GM12875 (cell line): Measurements from ENCODE around the gene FOXP1.

Experiments used
- H3K4me3 ChIP-seq: one replicate; pipeline ENCODE4 v1.5.1; 2011; ENCODE audit warnings: low read depth, low read length, control low read depth
- TF ChIP-seq, protein P1 (sequence below): IDR thresholded peaks from 2 replicates; pipeline ENCODE4 v1.5.1; 2011; ENCODE audit warnings: low read depth, mild to moderate bottlenecking, control low read depth, inconsistent platforms, low read length, moderate library complexity, borderline replicate concordance; ENCODE audit not compliant: insufficient read depth

FOXP1 gene

GRCh38 chr3:71618538-71618937 lies 35.0 kb upstream of the FOXP1 start:
- H3K4me3 ChIP-seq: no peak overlapping the region
- TF ChIP-seq, protein P1, sequence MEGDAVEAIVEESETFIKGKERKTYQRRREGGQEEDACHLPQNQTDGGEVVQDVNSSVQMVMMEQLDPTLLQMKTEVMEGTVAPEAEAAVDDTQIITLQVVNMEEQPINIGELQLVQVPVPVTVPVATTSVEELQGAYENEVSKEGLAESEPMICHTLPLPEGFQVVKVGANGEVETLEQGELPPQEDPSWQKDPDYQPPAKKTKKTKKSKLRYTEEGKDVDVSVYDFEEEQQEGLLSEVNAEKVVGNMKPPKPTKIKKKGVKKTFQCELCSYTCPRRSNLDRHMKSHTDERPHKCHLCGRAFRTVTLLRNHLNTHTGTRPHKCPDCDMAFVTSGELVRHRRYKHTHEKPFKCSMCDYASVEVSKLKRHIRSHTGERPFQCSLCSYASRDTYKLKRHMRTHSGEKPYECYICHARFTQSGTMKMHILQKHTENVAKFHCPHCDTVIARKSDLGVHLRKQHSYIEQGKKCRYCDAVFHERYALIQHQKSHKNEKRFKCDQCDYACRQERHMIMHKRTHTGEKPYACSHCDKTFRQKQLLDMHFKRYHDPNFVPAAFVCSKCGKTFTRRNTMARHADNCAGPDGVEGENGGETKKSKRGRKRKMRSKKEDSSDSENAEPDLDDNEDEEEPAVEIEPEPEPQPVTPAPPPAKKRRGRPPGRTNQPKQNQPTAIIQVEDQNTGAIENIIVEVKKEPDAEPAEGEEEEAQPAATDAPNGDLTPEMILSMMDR: no peak

GRCh38 chr3:71616571-71617021 lies 33.1 kb upstream of the FOXP1 start:
- TF ChIP-seq, protein P1: no peak
- H3K4me3 ChIP-seq: no peak overlapping the region

GRCh38 chr3:71614869-71615268 lies 31.3 kb upstream of the FOXP1 start:
- TF ChIP-seq, protein P1: no peak

DNA sequence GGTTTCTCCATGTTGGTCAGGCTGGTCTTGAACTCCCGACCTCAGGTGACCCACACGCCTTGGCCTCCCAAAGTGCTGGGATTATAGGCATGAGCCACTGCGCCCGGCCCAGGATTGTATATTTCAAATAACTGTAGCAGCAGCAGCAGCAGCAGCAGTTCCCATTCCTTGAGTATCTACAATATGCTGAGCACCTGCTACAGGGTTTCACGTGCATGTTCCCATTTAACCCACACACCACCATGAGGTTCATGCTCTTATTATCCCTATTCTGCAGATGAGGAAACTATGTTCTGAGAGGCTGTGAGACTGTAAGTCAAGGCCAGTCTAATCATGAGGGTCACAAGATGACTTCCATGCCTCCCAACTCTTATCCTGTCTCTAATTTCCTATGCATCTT lies 30.9 kb upstream of the FOXP1 start:
- H3K4me3 ChIP-seq: no peak overlapping the region
- TF ChIP-seq, protein P1: no peak

More at GRCh38 chr3:71614869-71615268, 31.3 kb upstream of the FOXP1 start:
- no peak overlapping the region for H3K4me3 ChIP-seq

DNA sequence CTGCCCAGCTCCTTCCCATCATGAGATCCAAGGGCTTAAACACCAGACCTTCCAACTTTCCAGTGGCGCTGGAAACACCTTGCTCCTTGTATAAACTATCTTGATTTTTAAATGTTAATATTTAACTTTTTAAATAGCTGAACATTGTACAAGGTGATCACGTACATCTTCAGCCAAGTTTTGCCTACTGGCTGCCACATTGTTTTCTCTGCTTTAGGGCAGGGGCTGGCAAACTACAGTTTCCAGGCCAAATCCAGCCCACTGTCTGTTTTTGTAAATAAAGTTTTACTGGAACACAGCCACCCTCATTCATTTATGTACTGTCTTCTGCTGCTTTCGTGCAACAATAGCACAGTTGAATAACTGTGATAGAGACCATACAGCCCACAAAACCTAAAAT lies 27.6 kb upstream of the FOXP1 start:
- TF ChIP-seq, protein P1: no peak
- H3K4me3 ChIP-seq: no peak overlapping the region

GRCh38 chr3:71607364-71607763 lies 23.8 kb upstream of the FOXP1 start:
- TF ChIP-seq, protein P1: no peak
- H3K4me3 ChIP-seq: no peak overlapping the region

DNA sequence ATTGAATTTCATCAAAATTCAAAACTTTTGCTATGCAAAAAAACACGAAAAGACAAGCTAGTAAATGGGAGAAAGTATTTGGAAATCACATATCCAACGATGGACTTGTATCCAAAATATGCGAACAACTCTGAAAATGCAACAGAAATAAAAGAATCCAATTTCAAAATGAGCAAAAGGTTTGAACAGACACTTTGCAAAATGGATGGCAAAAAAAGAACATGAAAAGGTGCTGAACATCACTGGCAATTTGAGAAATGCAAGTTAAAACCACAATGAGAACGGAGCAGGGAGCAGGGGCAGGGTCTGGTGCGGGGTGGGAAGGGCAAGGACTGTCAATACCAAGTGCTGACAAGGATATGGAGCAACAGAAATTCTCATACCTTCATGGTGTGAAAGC lies 23.1 kb upstream of the FOXP1 start:
- TF ChIP-seq, protein P1: no peak
- no peak overlapping the region for H3K4me3 ChIP-seq
